Activated naive CD4-positive, alpha-beta T cell treated with anti-CD3 and anti-CD28 coated beads, Interleukin-2, amount 50 U/mL, for 72 hours (primary cell): ENCODE data around the gene KIF14. TPM values are rescaled to one million over a fixed set of nuclear protein-coding genes. Genes with fewer than 3 reads are reported as not detected.
A peak's percentile ranks its signal among the peaks of the same experiment; 100 is the strongest.
"Not testable (repeated sequence)": the region's sequence is repeated elsewhere in the genome, so short reads cannot be mapped to it uniquely, and the experiment has no call there.

ENCODE experiments used
- ATAC-seq, 2 donors: fragments of 150-1000 bp; cut with Tn5 transposase; 2 replicates each; pipeline ENCODE4 v1.10.0; 2021; ENCODE audit warnings: mild to moderate bottlenecking in 2 of 2, moderate library complexity in 2 of 2
- DNase-seq, 2 donors: peaks; one replicate each; pipeline ENCODE4 v3.0.0; 2021 to 2022; ENCODE audit warnings: low spot score in 2 of 2
- H3K27ac Mint-ChIP-seq, 2 donors: one replicate each; pipeline ENCODE4 v1.8.0; 2022; ENCODE audit warnings: mild to moderate bottlenecking in 2 of 2, mixed read lengths in 2 of 2
- H3K36me3 Mint-ChIP-seq, 2 donors: one replicate each; pipeline ENCODE4 v1.8.0; 2022; ENCODE audit warnings: mixed read lengths in 2 of 2
- H3K9me3 Mint-ChIP-seq, 2 donors: one replicate each; pipeline ENCODE4 v1.8.0; 2022; ENCODE audit warnings: mixed read lengths in 2 of 2
- total RNA-seq, 2 donors: library from RNA; stranded (reverse); gene quantifications; one replicate each; pipeline ENCODE4 v1.2.3, GENCODE V29; 2022

The KIF14 gene
- total RNA-seq, 2 donors from 2014 or later = 17.8 to 18.7 TPM

DNA sequence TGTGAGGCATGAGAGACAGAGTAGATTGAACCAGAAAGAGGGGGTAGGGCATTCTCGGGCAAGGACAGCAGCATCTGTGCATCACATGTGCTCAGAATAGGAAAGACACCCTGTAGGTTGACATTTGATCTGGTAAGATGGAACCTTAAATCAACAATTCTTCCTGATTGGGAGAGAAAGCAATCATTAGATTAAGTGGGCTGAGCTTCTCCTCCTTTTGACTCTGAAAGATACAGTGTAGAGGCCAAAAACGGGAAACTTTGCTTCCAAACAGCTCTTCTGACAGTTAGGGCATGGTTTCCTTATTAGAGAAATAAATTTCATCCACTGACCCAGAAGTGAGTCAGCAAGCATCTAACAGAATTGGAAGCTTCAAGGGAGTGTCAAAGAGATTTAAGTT, 9.7 kb downstream of the KIF14 start:
- peaks cover 7 to 24% of the 10 kb centered on the region in 2 donors for H3K36me3 Mint-ChIP-seq
- DNase-seq (no peak), ATAC-seq (no peak)
- H3K9me3 Mint-ChIP-seq = no peaks in the 10 kb centered on the region
- H3K27ac Mint-ChIP-seq = no peak overlapping the region

DNA sequence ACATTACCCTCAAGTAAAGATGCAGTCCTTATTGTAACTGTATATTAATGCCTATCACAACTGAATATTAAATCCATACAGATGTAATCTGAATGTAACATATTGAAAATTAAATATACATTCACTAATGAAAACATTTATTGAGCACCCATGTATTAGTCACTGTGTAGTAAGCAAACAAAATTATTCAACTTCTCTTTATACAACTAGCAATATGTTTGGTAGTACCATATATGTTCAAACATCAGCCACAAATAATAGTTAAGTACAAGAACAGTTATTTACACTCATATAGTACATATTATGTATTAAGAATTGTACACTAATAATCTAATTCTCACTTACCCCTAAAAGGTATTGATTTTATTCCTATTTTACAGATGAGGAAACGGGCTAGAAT, 17.9 kb downstream of the KIF14 start:
- DNase-seq (no peak), ATAC-seq (no peak)
- no peak overlapping the region for H3K27ac Mint-ChIP-seq
- no peaks in the 10 kb centered on the region for H3K9me3 Mint-ChIP-seq
- H3K36me3 Mint-ChIP-seq = peaks cover 6 to 31% of the 10 kb centered on the region in 2 donors

DNA sequence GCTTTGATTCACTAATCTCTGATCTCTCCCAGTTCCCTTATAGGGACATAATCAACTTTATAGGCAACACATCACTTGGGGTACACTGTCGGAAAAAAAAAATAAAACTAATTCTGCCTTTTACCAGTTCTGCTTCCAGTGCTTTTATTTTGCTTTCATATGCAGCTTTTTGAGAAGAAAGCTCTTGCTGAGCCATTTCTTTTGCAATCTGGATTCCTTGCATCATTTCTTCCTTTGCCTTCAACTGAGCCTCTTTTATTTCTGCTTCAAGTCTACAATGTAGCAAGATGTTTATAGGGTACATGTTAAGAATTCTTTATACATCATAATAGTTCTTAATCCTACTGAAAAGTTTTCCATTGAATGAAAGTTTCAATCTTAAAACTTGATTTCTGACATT, 30.6 kb downstream of the KIF14 start:
- DNase-seq = no peak
- H3K27ac Mint-ChIP-seq = no peak overlapping the region
- H3K36me3 Mint-ChIP-seq = peaks cover 0 to 20% of the 10 kb centered on the region in 2 donors
- H3K9me3 Mint-ChIP-seq = no peaks in the 10 kb centered on the region
- no peak for ATAC-seq

DNA sequence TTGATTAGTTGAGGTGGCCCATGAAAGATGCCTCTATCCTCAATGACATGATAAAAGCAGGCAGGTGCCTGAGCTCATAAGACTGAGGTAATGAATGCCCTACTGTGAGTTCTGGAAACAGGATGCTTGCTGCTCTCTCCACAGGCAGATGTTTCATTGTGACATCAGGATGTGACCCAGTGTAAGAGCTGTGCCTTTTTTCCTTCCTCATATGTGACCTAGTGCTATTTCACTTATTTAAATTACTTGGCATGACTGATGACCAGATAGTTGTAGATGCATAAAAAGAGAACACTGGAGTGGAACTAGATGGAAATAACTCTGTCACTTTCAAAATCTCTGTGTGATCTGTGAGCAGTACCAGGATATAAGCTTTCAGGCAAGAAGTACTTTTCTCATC, 31.9 kb downstream of the KIF14 start:
- Mint-ChIP-seq H3K27ac (no peak overlapping the region), H3K9me3 (no peaks in the 10 kb centered on the region), H3K36me3 (peaks cover 0 to 31% of the 10 kb centered on the region in 2 donors)
- DNase-seq (no peak), ATAC-seq (no peak)

DNA sequence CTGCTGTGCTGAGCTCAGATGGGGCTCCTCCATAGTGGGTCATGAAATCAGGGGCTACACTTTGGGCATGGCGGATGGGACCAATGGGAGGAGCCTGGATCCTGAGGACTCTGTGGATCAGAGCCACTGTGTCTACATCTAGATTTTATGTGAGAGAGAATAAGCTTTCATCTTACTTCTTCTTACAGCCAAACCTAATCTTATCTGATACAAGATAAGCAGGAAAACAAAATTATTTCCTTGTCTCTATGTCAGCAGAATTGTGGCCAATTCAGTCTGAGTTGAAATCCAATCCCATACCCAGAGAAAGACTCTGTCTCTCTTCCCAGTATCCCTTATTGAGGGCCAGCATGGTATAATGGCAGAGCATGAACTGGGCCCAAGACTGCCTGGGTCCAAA, 56.2 kb downstream of the KIF14 start:
- ATAC-seq (no peak), DNase-seq (no peak)
- H3K9me3 Mint-ChIP-seq = no peaks in the 10 kb centered on the region
- peaks cover 0 to 10% of the 10 kb centered on the region in 2 donors for H3K36me3 Mint-ChIP-seq
- no peak overlapping the region for H3K27ac Mint-ChIP-seq

DNA sequence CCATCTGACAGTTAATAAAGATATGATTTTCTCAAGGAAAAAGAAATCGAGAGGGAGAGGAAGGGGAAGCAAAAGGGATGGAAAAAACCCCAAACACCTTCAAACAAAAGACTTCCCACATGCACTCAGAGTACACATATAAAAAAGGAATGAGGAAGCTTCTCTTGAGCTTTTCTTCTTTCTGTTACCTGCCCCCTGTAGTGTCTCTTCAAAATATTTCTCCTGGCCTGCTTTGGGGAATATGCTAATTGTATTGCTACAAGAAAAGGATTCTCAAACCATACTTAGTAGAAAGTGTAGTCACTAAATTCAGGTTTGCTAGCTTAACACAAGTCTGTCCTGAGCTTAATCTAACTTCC, 58.7 kb downstream of the KIF14 start:
- DNase-seq (no peak), ATAC-seq (peak in 1 of 2 donors; percentile 58)
- peaks cover 0 to 9% of the 10 kb centered on the region in 2 donors for H3K36me3 Mint-ChIP-seq
- peak overlapping the region in 1 of 2 donors; percentile 37 for H3K27ac Mint-ChIP-seq
- no peaks in the 10 kb centered on the region for H3K9me3 Mint-ChIP-seq

DNA sequence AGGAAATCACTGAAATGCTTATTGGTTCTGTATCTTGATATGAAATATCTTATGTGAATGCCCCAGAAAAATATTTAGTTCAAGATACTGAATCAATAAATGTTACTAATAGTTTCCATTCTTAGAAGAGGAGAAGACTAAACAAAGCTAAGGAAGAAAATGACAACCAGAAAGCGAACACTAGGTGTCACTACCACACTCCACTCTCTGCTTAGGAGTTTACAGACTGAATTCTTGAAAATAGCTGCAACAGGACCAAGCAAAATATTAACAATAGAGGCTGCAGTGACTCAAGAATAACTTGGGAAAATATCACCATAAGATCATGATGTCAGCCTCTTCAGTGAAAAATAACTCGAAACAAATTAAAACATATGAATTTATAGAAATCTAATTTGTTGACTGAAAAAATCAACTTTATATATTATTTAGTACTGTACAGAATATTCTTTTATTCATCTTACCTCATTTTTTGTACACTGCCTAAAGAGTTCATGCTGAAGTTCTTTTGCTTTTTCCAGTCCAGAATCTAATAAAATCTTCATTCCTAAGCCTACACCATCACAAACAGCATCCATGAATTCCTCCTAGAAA, 61.6 kb downstream of the KIF14 start:
- peaks cover 0 to under 1% of the 10 kb centered on the region in 2 donors for H3K36me3 Mint-ChIP-seq
- H3K9me3 Mint-ChIP-seq = no peaks in the 10 kb centered on the region
- peak overlapping the region in 1 of 2 donors; percentile 44 for H3K27ac Mint-ChIP-seq
- ATAC-seq (peak in 1 of 2 donors; percentile 30), DNase-seq (peak in 1 of 2 donors; percentile 20)

DNA sequence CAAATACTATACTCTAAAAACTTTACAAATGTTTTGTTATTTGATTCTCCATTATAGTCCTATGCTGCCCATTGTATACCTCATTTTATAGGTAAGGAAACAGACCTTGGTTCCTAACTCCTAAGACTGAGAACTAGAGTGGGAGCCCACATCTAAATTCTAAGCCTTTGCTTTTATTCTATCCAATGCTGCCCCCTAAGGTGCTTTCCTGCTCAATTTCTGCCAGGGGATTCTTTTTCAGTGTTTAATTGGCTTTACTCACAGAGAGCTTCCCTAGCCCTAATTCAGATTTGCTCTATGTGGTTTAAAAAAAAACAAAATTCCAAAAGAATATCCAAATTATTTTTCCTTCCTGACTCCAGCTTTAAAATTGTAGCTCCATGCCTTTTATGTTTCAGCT, 64.5 kb downstream of the KIF14 start:
- DNase-seq (no peak), ATAC-seq (no peak)
- Mint-ChIP-seq H3K9me3 (no peaks in the 10 kb centered on the region), H3K36me3 (peaks cover 0 to 7% of the 10 kb centered on the region in 2 donors), H3K27ac (no peak overlapping the region)

DNA sequence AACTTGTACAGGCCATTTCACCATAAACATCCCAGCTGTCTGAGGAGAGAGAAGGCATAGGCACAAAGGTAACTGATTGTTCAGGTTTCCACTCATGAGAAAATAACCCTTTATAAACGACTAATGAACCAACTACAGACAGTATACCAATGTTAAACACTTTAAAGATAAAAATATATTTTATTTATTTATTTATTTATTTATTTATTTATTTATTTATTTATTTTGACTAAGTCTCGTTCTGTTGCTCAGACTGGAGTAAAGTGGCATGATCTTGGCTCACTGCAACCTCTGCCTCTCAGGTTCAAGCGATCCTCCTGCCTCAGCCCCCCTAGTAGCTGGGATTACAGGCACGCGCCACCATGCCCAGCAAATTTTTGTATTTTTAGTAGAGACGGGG, 67.8 kb downstream of the KIF14 start:
- DNase-seq, H3K36me3 Mint-ChIP-seq, H3K27ac Mint-ChIP-seq, H3K9me3 Mint-ChIP-seq, ATAC-seq: not testable (repeated sequence)

DNA sequence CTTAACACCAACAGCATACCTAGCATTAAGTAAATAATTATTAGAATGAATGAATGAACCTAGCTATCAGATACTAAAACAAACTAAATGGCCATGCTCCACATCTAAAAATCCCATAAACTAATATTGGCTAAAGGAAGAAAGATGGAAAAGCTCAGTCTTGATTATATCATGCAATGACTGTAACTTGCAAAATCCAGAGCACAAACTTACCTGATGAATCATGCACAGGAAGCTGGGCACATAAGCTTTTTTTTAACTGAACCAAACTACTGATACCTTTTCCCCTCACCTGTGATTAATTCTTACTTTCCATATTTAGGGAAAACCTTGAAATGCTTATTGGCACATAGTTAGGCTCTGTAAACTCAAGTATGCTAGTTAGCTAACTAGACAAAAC, 70.2 kb downstream of the KIF14 start:
- DNase-seq (no peak), ATAC-seq (peak in 1 of 2 donors; percentile 26)
- Mint-ChIP-seq H3K36me3 (peaks cover 0 to 7% of the 10 kb centered on the region in 2 donors), H3K9me3 (no peaks in the 10 kb centered on the region), H3K27ac (no peak overlapping the region)

DNA sequence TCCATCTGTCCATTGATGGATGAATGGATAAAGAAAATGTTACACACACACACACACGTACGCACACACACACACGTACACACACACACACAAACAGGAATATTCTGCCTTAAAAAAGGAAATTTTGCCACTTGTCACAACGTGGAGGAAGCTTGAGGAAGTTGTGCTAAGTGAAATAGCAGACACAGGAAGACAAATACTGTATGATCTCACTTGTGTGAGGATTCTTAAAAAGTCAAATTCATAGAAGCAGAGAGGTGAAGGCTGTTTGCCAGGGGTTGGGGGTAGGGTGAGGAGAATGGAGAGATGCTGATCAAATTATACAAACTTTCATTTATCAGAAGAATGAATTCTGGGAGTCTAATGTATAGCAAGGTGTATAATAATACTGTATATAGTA, 73.2 kb downstream of the KIF14 start:
- no peak overlapping the region for H3K27ac Mint-ChIP-seq
- H3K36me3 Mint-ChIP-seq = no peaks in the 10 kb centered on the region
- ATAC-seq = no peak
- DNase-seq = no peak
- H3K9me3 Mint-ChIP-seq = no peaks in the 10 kb centered on the region

DNA sequence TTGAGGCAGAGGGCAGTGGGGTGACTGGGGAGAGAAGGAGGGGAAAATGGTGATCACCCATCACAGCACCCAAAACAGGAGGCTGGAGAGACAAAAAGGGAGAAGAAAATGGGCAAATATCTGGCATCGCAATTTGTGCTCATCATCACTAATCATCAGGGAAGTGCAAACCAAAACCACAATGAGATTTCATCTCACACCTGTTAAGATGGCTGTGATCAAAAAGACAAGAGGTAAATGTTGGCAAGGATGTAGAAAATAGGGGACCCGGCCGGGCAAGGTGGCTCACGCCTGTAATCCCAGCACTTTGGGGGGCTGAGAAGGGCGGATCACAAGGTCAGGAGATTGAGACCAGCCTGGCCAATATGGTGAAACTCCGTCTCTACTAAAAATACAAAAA, 74.0 kb downstream of the KIF14 start:
- H3K27ac Mint-ChIP-seq = peak overlapping the region in 1 of 2 donors; percentile 50
- no peaks in the 10 kb centered on the region for H3K9me3 Mint-ChIP-seq
- H3K36me3 Mint-ChIP-seq = no peaks in the 10 kb centered on the region
- DNase-seq (no peak), ATAC-seq (no peak)

DNA sequence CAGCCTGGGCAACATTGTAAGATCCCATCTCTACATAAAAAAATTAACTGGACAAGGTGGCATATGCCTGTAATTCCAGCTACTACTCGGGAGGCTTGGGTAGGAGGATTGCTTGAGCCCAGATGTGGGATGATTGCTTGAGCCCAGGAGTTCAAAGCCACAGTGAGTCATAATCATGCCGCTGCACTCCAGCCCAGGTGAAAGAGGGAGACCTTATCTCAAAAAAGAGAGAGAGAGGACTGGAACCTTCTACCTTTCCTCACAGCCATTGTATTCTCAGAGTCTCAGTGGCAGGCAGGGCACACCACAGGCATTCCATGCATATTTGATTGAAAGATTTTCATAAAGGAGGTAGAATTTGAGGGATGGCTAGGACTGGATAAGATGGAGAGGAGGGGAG, 78.4 kb downstream of the KIF14 start:
- ATAC-seq (no peak), DNase-seq (no peak)
- H3K27ac Mint-ChIP-seq = no peak overlapping the region
- peaks cover 0 to 7% of the 10 kb centered on the region in 2 donors for H3K9me3 Mint-ChIP-seq
- no peaks in the 10 kb centered on the region for H3K36me3 Mint-ChIP-seq

DNA sequence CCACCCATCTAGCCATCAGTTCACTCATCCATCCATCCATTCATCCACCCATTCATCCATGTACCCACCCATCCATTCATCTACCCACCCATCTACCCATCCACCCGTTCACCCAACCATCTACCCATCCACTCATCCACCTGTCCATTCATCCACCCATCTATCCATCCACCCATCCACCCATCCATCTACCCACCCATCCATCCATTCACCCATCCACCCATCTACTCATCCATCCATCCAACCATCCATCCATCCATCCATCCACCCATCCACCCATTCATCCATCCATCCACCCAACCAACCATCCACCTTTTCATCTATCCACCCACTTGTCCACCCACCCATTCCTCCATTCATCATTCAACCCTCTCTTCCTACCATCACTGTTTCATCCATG, 80.3 kb downstream of the KIF14 start:
- DNase-seq (no peak), ATAC-seq (no peak)
- Mint-ChIP-seq H3K9me3 (peaks cover 0 to 7% of the 10 kb centered on the region in 2 donors), H3K36me3 (no peaks in the 10 kb centered on the region), H3K27ac (no peak overlapping the region)

DNA sequence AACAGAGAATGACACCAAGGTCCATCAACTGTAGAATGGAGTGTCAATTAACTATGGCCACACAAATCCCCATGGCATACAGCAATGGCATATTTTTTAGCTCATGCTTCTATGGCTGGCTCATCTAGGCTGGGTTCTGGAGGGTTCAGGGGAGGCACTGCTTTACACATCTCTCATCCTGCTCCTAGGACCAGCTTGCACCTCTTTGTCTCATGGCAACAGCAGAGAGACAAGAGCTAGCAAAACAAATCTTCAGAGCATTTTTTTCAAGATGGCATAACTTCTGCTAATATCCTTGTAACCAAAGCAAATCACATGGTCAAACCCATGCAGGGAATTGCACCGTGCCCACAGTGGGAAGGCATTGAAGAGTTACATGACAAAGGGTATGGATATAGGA, 82.4 kb downstream of the KIF14 start:
- H3K9me3 Mint-ChIP-seq = peaks cover 0 to 7% of the 10 kb centered on the region in 2 donors
- no peak for DNase-seq
- no peak overlapping the region for H3K27ac Mint-ChIP-seq
- H3K36me3 Mint-ChIP-seq = no peaks in the 10 kb centered on the region
- no peak for ATAC-seq

DNA sequence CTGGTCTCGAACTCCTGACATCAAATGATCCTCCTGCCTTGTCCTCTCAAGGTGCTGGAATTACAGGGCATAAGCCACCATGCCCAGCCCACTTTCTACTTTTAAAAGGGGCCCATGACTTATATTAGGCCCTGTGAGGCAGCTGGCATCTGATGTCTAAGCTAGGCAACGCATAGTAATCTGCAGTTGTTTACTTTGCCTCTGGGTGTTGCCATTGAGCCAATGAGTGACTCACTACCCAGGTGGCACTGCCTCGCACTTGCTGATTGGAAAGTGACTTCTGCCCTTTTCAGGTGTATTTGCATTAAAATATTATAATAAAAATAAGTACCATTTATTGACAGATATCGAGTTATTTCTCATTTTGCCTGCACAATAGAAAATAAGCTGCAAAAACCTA, 84.9 kb downstream of the KIF14 start:
- no peak overlapping the region for H3K27ac Mint-ChIP-seq
- ATAC-seq (peak; percentile 59 to 78), DNase-seq (peak in 1 of 2 donors; percentile 12)
- H3K9me3 Mint-ChIP-seq = peaks cover 0 to 5% of the 10 kb centered on the region in 2 donors
- no peaks in the 10 kb centered on the region for H3K36me3 Mint-ChIP-seq

DNA sequence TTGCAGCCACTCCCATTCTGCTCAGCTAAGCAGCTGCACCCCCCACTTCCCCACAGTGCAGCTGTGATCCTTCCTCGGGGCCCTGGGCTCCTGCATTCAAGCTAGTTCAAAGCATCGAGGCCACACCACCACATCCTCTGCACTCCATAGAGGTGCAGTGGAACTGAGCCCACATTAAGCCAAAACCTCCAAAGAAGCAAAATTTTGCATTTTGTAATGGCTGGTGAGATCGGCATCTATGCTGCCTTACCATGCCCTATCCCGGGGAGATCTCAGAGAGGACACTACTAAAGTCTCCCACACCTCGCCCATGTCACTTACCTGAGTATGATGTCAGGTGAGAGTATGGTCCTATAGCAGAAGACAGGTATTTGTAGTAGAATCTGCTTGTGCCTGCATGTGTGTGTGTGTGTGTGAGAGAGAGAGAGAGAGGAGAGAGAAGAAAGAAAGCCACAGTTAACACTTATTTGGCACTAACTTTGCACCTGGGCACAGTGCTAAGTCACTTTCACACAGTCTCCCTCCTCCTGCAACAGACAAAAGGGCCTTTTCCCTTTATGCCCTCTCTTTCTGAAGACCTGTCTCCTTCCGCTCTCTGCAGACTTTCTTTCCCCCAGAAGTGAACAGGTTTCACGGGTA, 89.8 kb downstream of the KIF14 start:
- no peak overlapping the region for H3K27ac Mint-ChIP-seq
- H3K9me3 Mint-ChIP-seq = no peaks in the 10 kb centered on the region
- ATAC-seq (peak; percentile 76 to 78), DNase-seq (peak in 1 of 2 donors; percentile 11)
- H3K36me3 Mint-ChIP-seq = no peaks in the 10 kb centered on the region
